NOMO-1 (cell line): ENCODE results near the gene THY1.
"Not testable (repeated sequence)": the region's sequence is repeated elsewhere in the genome, so short reads cannot be mapped to it uniquely, and the experiment has no call there.

Experiments
- DNase-seq, 2 experiments: peaks; one replicate each; lab custom pipeline; 2025; ENCODE audit not compliant: unreplicated experiment in 2 of 2; lab: John Stamatoyannopoulos, UW

The THY1 gene

GRCh38 chr11:119446434-119446833 is 23.5 kb upstream of the THY1 start:
- DNase-seq: no peak

- DNase-seq: no peak
Observed at GRCh38 chr11:119445850-119446249, 22.9 kb upstream of the THY1 start.

- DNase-seq: no peak
Observed at GRCh38 chr11:119445379-119445778, 22.4 kb upstream of the THY1 start.

- no peak for DNase-seq
Observed at GRCh38 chr11:119441898-119442243, 18.9 kb upstream of the THY1 start.

GRCh38 chr11:119438599-119438998 is 15.6 kb upstream of the THY1 start:
- DNase-seq: no peak

- DNase-seq: not testable (repeated sequence)
Observed at GRCh38 chr11:119437521-119437920, 14.5 kb upstream of the THY1 start.

- DNase-seq: no peak
Observed at GRCh38 chr11:119436711-119437110, 13.7 kb upstream of the THY1 start.

- DNase-seq: no peak
Observed at GRCh38 chr11:119436093-119436492, 13.1 kb upstream of the THY1 start.

GRCh38 chr11:119434591-119435330 is 11.8 kb upstream of the THY1 start:
- DNase-seq: no peak

- no peak for DNase-seq
Observed at GRCh38 chr11:119433358-119433725, 10.4 kb upstream of the THY1 start.

GRCh38 chr11:119432484-119433357 is 9.7 kb upstream of the THY1 start:
- no peak for DNase-seq

- DNase-seq: no peak
Observed at GRCh38 chr11:119431523-119431922, 8.6 kb upstream of the THY1 start.

- DNase-seq: peak; percentile 3 to 13
Observed at GRCh38 chr11:119427279-119427678, 4.3 kb upstream of the THY1 start.

- no peak for DNase-seq
Observed at GRCh38 chr11:119426142-119426541, 3.2 kb upstream of the THY1 start.

GRCh38 chr11:119424775-119425174 is 1.8 kb upstream of the THY1 start:
- DNase-seq: no peak

GRCh38 chr11:119424276-119424675 is 1.3 kb upstream of the THY1 start:
- DNase-seq: no peak

- DNase-seq: no peak
Observed at GRCh38 chr11:119423509-119424254, 710 bp upstream of the THY1 start.

- DNase-seq: no peak
Observed at GRCh38 chr11:119421941-119422808, 797 bp downstream of the THY1 start.

- no peak for DNase-seq
Observed at GRCh38 chr11:119421351-119421750, 1.6 kb downstream of the THY1 start.

GRCh38 chr11:119420631-119421030 is 2.3 kb downstream of the THY1 start:
- no peak for DNase-seq
